Karpas-422 (cell line): ENCODE data around the gene THBS2. TPM values are rescaled to one million over a fixed set of nuclear protein-coding genes. Genes with fewer than 3 reads are reported as not detected.

Source experiments
- DNase-seq: peaks from one replicate; pipeline ENCODE4 v3.0.0-alpha.2; 2015
- H2AFZ ChIP-seq: fragments of 200-600 bp; sonication (generic); 2 replicates; pipeline ENCODE4 v1.6.1; 2014; ENCODE audit warnings: antibody characterized with exemption, low read length, mixed read lengths
- H3K27ac ChIP-seq: fragments of 200-600 bp; sonication (generic); 2 replicates; pipeline ENCODE4 v1.5.1; 2014; ENCODE audit warnings: mild to moderate bottlenecking, low read length, moderate library complexity
- H3K27me3 ChIP-seq: fragments of 200-600 bp; sonication (generic); 2 replicates; pipeline ENCODE4 v1.6.1; 2014; ENCODE audit warnings: low read length, mixed read lengths
- H3K36me3 ChIP-seq: fragments of 200-600 bp; sonication (generic); 2 replicates; pipeline ENCODE4 v1.6.1; 2014; ENCODE audit warnings: low read length, mixed read lengths; ENCODE audit not compliant: insufficient read depth
- H3K4me1 ChIP-seq: fragments of 200-600 bp; sonication (generic); 2 replicates; pipeline ENCODE4 v1.6.1; 2014; ENCODE audit warnings: mild to moderate bottlenecking, low read length, mixed read lengths
- H3K4me2 ChIP-seq: fragments of 200-600 bp; sonication (generic); 2 replicates; pipeline ENCODE4 v1.6.1; 2014; ENCODE audit warnings: low read length, low read depth, mild to moderate bottlenecking; ENCODE audit not compliant: poor library complexity, severe bottlenecking
- H3K4me3 ChIP-seq: fragments of 200-600 bp; sonication (generic); 2 replicates; pipeline ENCODE4 v1.5.1; 2014; ENCODE audit warnings: mild to moderate bottlenecking, antibody characterized with exemption, low read length, mixed read lengths
- H3K79me2 ChIP-seq: fragments of 200-600 bp; sonication (generic); 2 replicates; pipeline ENCODE4 v1.6.1; 2014; ENCODE audit warnings: mild to moderate bottlenecking, low read length, mixed read lengths
- H3K9ac ChIP-seq: fragments of 200-600 bp; sonication (generic); 2 replicates; pipeline ENCODE4 v1.6.0; 2014; ENCODE audit warnings: low read length
- H3K9me2 ChIP-seq: fragments of 200-600 bp; sonication (generic), shearing (Covaris generic); replicated peaks from 2 replicates; pipeline ENCODE4 v1.6.0; 2014; ENCODE audit warnings: mild to moderate bottlenecking, low read length, moderate library complexity; ENCODE audit not compliant: insufficient read depth
- H3K9me3 ChIP-seq: fragments of 300-700, 200-600 bp; sonication (generic); 2 replicates; pipeline ENCODE4 v1.6.1; 2014; ENCODE audit warnings: low read length, mixed read lengths
- H4K20me1 ChIP-seq: fragments of 200-600 bp; sonication (generic); 2 replicates; pipeline ENCODE4 v1.6.1; 2014; ENCODE audit warnings: mild to moderate bottlenecking, antibody characterized with exemption, low read length, low read depth; ENCODE audit not compliant: insufficient read depth
- total RNA-seq: library from RNA; depleted of rRNA; stranded (reverse); fragments of >200 nt; shearing (Covaris generic); gene quantifications from 2 replicates; pipeline ENCODE4 v1.2.3, GENCODE V29; 2014; ENCODE audit warnings: low replicate concordance

Gene THBS2
- total RNA-seq, 1 experiment from 2014 or later, result not detected

GRCh38 chr6:169212897-169213813 lies 40.5 kb downstream of the THBS2 start:
- Histone ChIP-seq H3K9ac (peak overlapping the region; percentile 96), H3K4me3 (peak overlapping the region; percentile 73), H3K4me2 (peak overlapping the region; percentile 99), H2AFZ (peak overlapping the region; percentile 86), H3K79me2 (no peaks in the 10 kb centered on the region), H3K36me3 (no peaks in the 10 kb centered on the region), H3K9me2 (no peaks in the 10 kb centered on the region), H3K4me1 (peaks cover 19% of the 10 kb centered on the region), H4K20me1 (no peaks in the 10 kb centered on the region), H3K27me3 (no peaks in the 10 kb centered on the region), H3K9me3 (no peaks in the 10 kb centered on the region), H3K27ac (peak overlapping the region; percentile 81)
- peak; percentile 98 for DNase-seq

DNA sequence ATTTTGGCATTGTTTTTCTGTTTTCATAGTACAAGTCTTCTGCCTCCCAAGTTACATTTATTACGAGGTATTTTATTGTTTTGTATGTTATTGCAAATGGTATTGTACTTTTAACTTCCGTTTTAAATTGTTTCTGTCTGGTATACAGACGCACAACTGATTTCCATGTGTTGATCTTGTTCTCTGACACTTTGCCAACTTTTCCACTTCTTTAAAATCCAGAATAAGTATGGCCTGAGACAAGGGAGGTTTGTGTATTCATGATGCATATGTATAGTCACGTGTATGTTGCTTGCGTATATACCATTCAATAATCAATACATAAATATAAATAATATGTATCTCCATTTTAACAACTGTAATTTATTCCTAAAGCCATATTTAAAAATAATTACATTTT lies 41.2 kb downstream of the THBS2 start:
- Histone ChIP-seq H3K4me3 (peak overlapping the region; percentile 73; the same call in 1 of the 2 replicates), H3K4me1 (peaks cover 19% of the 10 kb centered on the region), H2AFZ (peak overlapping the region; percentile 23; the same call in 1 of the 2 replicates), H3K27ac (peak overlapping the region; percentile 54; the same call in 1 of the 2 replicates), H3K27me3 (no peaks in the 10 kb centered on the region), H3K9me2 (no peaks in the 10 kb centered on the region), H3K9ac (peak overlapping the region; percentile 36), H3K9me3 (no peaks in the 10 kb centered on the region), H4K20me1 (no peaks in the 10 kb centered on the region), H3K36me3 (no peaks in the 10 kb centered on the region), H3K79me2 (no peaks in the 10 kb centered on the region), H3K4me2 (peak overlapping the region; percentile 99)
- peak; percentile 46 for DNase-seq

GRCh38 chr6:169211881-169212280 lies 41.8 kb downstream of the THBS2 start:
- Histone ChIP-seq H4K20me1 (no peaks in the 10 kb centered on the region), H2AFZ (peak overlapping the region; percentile 23), H3K79me2 (no peaks in the 10 kb centered on the region), H3K4me1 (peaks cover 19% of the 10 kb centered on the region), H3K36me3 (no peaks in the 10 kb centered on the region), H3K9me3 (no peaks in the 10 kb centered on the region), H3K4me2 (no peak overlapping the region), H3K27ac (no peak overlapping the region), H3K27me3 (no peaks in the 10 kb centered on the region), H3K9me2 (no peaks in the 10 kb centered on the region), H3K9ac (no peak overlapping the region), H3K4me3 (no peak overlapping the region)
- DNase-seq, result no peak

- no peaks in the 10 kb centered on the region for H3K9me2 ChIP-seq
- H3K79me2 ChIP-seq, result no peaks in the 10 kb centered on the region
Observed at GRCh38 chr6:169210611-169211010, 43.0 kb downstream of the THBS2 start.

DNA sequence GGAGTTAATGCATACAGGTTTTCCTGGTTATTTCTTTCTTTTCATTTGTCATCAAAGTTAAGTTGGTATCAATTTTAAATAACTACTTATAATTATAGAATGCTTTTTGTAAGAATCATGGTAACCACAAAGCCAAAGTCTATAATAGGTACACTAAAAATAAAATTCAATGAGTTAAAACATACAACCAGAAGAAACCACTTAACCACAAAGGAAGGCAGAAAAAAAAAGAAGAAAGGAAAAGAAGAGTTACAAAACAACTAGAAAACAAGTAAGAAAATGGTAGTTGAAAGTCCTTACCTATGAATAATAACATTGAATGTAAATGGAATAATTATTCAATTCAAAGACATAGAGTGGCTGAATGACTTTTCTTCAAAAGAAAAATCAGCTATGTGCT lies 45.6 kb downstream of the THBS2 start:
- Histone ChIP-seq H3K9me3 (no peaks in the 10 kb centered on the region), H3K9ac (no peak overlapping the region), H3K27ac (no peak overlapping the region), H3K4me1 (peaks cover 18% of the 10 kb centered on the region), H3K4me2 (no peak overlapping the region), H2AFZ (no peak overlapping the region), H4K20me1 (no peaks in the 10 kb centered on the region), H3K79me2 (no peaks in the 10 kb centered on the region), H3K4me3 (no peak overlapping the region), H3K36me3 (no peaks in the 10 kb centered on the region), H3K9me2 (no peaks in the 10 kb centered on the region), H3K27me3 (no peaks in the 10 kb centered on the region; the same call in 1 of the 2 replicates)
- DNase-seq, result no peak

More at GRCh38 chr6:169210611-169211010, 43.0 kb downstream of the THBS2 start:
- H3K4me3 ChIP-seq, result no peak overlapping the region
- H3K27ac ChIP-seq, result no peak overlapping the region
- H3K36me3 ChIP-seq, result no peaks in the 10 kb centered on the region
- DNase-seq, result no peak
- no peaks in the 10 kb centered on the region for H3K9me3 ChIP-seq
- peaks cover 19% of the 10 kb centered on the region for H3K4me1 ChIP-seq
- H3K9ac ChIP-seq, result no peak overlapping the region
- H3K27me3 ChIP-seq, result no peaks in the 10 kb centered on the region; the same call in 1 of the 2 replicates
- no peaks in the 10 kb centered on the region for H4K20me1 ChIP-seq
- H2AFZ ChIP-seq, result no peak overlapping the region
- H3K4me2 ChIP-seq, result no peak overlapping the region

DNA sequence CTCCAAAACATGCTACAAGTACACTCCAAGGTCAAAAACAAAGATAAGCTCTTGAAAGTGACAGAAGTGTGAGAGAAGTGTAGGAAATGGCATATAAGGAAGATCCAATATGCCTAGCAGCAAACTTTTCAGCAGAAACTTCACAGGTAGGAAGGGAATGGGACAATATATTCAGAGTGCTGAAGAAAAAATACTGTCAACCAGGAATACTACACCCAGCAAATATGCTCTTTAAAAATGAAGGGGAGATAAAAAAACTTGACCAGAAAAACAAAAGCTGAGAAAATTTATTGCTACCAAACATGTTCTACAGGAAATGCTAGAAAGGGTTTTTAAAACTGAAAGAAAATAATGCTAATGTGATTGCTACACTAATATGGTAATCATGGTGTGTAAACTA lies 46.2 kb downstream of the THBS2 start:
- Histone ChIP-seq H3K4me2 (no peak overlapping the region), H3K4me3 (no peak overlapping the region), H3K9me2 (no peaks in the 10 kb centered on the region), H4K20me1 (no peaks in the 10 kb centered on the region), H2AFZ (no peak overlapping the region), H3K9me3 (no peaks in the 10 kb centered on the region), H3K27ac (no peak overlapping the region), H3K79me2 (no peaks in the 10 kb centered on the region), H3K4me1 (peaks cover 16% of the 10 kb centered on the region), H3K36me3 (no peaks in the 10 kb centered on the region), H3K27me3 (no peaks in the 10 kb centered on the region; the same call in 1 of the 2 replicates), H3K9ac (no peak overlapping the region)
- no peak for DNase-seq

- H3K79me2 ChIP-seq, result no peaks in the 10 kb centered on the region
- H2AFZ ChIP-seq, result no peak overlapping the region
Observed at GRCh38 chr6:169205176-169206160, 48.2 kb downstream of the THBS2 start.

More at GRCh38 chr6:169205176-169206160, 48.2 kb downstream of the THBS2 start:
- Histone ChIP-seq H3K27me3 (no peaks in the 10 kb centered on the region; the same call in 1 of the 2 replicates), H3K4me2 (no peak overlapping the region), H3K9me2 (no peaks in the 10 kb centered on the region), H3K9me3 (no peaks in the 10 kb centered on the region), H4K20me1 (no peaks in the 10 kb centered on the region), H3K9ac (no peak overlapping the region), H3K27ac (no peak overlapping the region), H3K4me3 (no peak overlapping the region), H3K4me1 (peaks cover 13% of the 10 kb centered on the region), H3K36me3 (no peaks in the 10 kb centered on the region)
- no peak for DNase-seq
